HEK293T (cell line): Measurements from ENCODE around the gene PLB1.

ENCODE experiments used
- ARNT ChIP-seq: fragments of 450-650 bp; IDR thresholded peaks from 2 replicates; pipeline ENCODE4 v1.6.1; 2017; ENCODE audit warnings: mild to moderate bottlenecking
- BHLHE40 ChIP-seq: fragments of 450-650 bp; IDR thresholded peaks from 2 replicates; pipeline ENCODE4 v1.6.1; 2016; ENCODE audit warnings: mild to moderate bottlenecking, moderate library complexity, borderline replicate concordance
- CTBP1 ChIP-seq: fragments of 450-650 bp; IDR thresholded peaks from 2 replicates; pipeline ENCODE4 v1.6.1; 2016; ENCODE audit warnings: borderline replicate concordance
- ELF4 ChIP-seq: fragments of 450-650 bp; IDR thresholded peaks from 2 replicates; pipeline ENCODE4 v1.6.1; 2017; ENCODE audit warnings: antibody characterized with exemption
- FOXA1 ChIP-seq: fragments of 450-650 bp; IDR thresholded peaks from 2 replicates; pipeline ENCODE4 v1.6.1; 2016; ENCODE audit warnings: mild to moderate bottlenecking
- FOXK2 ChIP-seq: fragments of 450-650 bp; IDR thresholded peaks from 2 replicates; pipeline ENCODE4 v1.6.1; 2016; ENCODE audit warnings: mild to moderate bottlenecking
- FOXM1 ChIP-seq: fragments of 450-650 bp; IDR thresholded peaks from 2 replicates; pipeline ENCODE4 v1.6.1; 2017; ENCODE audit warnings: mild to moderate bottlenecking, borderline replicate concordance
- HDGF ChIP-seq: fragments of 450-650 bp; IDR thresholded peaks from 2 replicates; pipeline ENCODE4 v1.6.1; 2017; ENCODE audit warnings: antibody characterized with exemption, borderline replicate concordance
- L3MBTL2 ChIP-seq: fragments of 450-650 bp; conservative IDR thresholded peaks from 2 replicates; pipeline ENCODE4 v1.6.1; 2016; ENCODE audit warnings: mild to moderate bottlenecking
- LEF1 ChIP-seq: fragments of 450-650 bp; IDR thresholded peaks from 2 replicates; pipeline ENCODE4 v1.6.1; 2017; ENCODE audit warnings: mild to moderate bottlenecking, borderline replicate concordance
- SP1 ChIP-seq: fragments of 450-650 bp; IDR thresholded peaks from 2 replicates; pipeline ENCODE4 v1.6.1; 2017
- SUZ12 ChIP-seq: fragments of 450-650 bp; IDR thresholded peaks from 2 replicates; pipeline ENCODE4 v1.6.1; 2016; ENCODE audit warnings: mild to moderate bottlenecking
- TARDBP ChIP-seq: fragments of 450-650 bp; IDR thresholded peaks from 2 replicates; pipeline ENCODE4 v1.6.1; 2016
- ZNF384 ChIP-seq: fragments of 450-650 bp; IDR thresholded peaks from 2 replicates; pipeline ENCODE4 v1.6.1; 2016

DNA sequence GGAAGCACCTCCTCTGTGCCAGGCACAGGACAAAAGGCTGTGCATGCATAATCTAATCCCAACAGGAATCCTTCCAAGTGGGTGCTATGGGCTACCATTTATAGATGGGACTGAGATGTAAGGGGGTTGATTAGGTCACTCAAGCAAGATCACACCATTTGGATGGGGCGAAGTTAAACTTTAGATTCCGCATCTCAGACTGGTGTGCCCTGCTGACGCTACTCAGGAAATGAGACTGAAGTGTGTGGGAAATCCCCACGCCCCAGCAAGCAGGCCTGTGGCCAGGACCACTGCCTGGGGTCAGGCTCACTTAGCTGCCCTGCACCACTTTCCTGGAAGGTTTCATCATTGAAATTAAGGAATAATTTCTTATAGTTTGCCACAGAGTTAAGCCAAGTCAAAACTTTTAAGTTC, 185.3 kb downstream of the PLB1 start:
- no peak for TF ChIP-seq FOXM1
- TF ChIP-seq BHLHE40, result no peak
- TF ChIP-seq CTBP1, result no peak
- TF ChIP-seq HDGF, result no peak
- TF ChIP-seq LEF1, result no peak
- TF ChIP-seq L3MBTL2, result no peak
- TF ChIP-seq SUZ12, result no peak
- no peak for TF ChIP-seq SP1
- no peak for TF ChIP-seq ELF4
- no peak for TF ChIP-seq FOXK2
- no peak for TF ChIP-seq TARDBP
- TF ChIP-seq ZNF384, result no peak
- no peak for TF ChIP-seq ARNT
- TF ChIP-seq FOXA1, result no peak
